ENCODE results near the gene EPHB1.

EPHB1 gene

DNA sequence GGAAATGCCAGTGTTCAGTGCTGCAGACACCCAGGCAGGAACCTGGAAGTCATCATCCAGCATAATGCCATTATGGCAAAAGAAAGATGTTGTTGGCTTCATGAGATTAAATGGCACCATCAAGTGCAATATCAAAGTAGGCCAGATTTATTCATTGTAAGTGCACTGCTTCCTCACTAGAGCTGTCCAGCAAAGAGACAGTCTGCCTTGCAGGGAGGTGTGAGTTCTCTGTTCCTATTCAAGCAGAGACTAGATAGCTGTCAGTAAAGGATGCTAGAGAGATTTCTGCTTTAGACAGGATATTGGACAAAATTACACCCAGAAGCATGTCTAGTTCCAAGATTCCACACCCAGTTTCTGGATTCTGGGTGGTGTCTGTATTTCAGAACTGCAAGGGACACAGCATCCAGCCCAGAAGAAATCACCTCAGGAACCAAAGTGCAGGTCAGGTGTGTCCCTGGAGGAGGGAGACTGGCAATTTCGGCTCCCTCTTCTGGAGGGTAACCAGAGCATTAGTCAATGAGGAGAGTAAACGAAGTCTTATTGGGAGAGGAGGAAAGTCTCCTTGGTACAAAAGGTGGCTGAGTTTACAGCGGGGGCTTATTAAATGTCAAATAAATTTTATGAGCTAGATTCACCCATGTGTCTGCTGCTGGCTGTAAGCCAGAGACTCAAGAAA, 377.3 kb downstream of the EPHB1 start:
- DNase-seq = no peak

DNA sequence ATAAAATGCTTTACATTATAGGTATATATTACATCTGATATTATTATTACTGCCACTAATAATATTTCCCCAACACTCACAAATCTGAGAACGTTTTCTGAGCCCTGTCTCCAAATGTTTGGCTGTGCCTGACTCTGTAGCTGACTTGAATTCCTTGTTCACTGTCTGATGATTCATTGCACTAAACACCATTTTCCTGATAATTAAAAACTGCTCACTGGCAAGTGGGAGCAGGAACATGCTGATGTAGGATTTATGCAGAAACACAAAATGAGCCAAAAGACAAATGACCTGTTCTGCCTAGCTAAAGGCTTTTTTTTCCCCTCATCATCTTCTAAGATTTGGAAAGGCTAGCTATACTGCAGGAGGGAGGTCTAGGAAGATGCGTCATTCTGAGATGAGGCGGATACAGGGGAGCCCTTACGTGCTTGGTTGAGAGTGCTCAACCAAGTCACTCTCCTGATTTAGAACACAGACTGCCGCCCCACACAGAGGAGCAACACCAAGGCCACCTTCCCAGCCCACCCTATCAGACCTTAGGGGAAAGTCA, 380.7 kb downstream of the EPHB1 start:
- DNase-seq = no peak

DNA sequence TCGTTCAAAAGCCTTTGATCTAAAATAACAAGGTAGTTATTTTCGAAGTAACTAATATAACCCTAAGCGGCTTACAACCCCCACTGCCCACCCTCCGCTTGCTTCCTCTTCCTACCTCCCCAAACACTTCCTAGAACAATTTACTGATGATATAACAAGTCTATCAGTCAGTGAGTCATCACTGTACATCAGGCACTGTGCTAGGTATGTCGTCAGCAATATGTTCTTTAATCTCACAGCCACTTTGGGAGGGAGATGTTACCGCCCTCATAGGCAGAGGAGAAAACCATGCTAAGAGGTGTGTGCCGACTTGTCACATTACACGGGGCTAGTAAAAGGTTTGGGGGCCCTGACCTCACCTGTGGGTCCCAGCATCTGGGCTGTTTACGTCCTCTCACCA, 381.8 kb downstream of the EPHB1 start:
- DNase-seq = no peak

DNA sequence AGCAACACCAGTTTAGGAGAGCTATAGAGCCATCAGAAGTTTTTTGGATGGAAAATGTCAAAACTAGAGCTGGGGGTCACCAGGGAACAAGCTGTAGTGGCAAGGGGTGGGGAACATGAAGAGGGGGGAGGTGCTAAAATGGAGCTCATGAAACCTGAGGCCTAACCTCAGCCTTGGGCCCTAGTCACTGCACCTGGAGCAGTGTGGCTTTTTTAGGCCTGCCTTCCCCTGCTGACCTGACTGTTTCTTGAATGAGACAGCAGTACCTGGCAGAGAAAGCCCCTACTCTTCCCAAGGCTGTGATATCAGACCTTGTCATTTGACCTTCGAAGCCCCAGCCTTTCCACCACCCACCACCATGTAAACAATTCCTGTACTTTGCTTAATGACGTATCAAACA, 383.5 kb downstream of the EPHB1 start:
- no peak for DNase-seq

DNA sequence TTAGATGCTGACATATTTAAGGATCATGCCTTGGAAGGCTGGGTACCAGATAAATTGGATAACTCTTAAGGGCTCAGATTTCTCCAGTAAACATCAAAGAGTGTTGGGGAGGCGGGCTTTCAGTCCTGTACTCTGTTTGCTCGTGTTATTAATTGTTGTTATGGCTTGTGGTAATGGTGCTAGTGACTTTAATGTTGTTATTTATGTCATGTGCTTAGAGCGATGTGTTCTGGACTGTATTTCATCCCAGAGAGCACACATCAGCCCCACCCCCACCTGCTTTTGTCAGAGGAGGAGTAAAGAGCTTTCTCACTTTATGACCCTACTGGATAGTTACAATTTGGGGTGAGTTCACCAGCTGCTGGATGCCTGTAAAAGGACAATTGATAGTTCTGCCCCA, 386.3 kb downstream of the EPHB1 start:
- DNase-seq = no peak

DNA sequence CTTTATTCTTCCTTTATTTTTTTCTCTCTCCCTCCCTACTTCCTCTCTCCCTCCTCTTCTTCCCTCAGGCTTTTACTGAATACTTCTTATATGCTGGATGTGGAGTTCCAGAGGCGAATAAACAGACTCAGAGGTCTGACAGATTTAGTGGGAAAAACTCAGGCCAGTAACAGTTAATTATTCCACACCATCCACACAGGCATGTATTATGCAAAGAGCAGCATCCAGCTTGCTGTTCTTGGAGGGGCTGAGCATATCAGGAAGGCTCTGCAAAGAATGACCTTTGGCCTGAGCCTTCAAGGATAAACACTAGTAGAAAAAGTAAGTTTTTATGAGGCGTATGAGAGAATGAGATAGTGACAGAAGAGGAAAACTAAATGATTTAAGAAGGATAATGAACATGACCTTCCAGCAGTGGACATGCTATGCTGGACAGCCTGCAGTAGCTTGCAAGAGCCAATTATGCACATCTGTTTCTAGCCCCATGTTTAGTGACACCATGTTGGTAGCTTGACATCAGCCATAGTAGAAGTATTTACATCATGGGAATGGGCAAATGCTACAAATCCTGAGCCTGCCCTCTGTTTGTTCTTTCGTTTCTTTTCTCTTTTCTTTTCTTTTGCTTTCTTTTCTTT, 387.4 kb downstream of the EPHB1 start:
- no peak for DNase-seq

DNA sequence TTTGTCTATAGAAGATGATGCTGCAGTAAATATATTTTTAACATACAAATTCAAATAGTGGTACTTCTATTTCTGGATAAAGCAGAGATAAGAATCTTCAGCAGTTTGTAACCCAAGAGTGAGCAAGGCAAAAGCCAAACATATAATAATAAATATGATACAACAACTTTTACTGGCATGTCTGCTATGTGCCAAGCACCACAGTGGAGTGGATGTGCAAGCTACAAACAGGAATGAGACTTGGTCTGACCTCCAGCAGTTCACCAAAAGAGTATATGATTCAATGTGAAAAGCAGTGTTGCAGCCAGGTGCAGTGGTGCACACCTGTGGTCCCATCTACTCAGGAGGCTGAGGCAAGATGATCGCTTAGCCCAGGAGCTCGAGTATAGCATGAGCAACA, 395.6 kb downstream of the EPHB1 start:
- DNase-seq = no peak

DNA sequence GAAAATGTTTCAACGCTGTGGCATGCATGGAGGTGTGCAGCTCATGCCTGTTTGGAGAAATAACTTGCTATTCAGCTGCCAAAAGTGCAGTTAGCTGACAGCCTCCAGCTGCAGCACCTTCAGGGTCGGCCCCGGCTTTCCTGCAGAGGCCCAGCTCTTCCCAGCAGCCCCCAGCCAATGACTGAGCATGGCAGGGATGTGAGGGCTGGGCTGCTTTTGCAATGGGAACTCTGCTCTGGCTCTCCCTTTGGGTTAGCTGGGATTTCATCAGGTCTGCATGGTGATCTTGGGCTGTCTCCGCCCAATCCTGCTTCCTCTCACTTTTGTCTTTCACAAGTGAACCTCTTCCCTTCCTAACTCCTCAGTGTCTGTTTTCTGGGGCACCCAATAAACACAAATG, 396.6 kb downstream of the EPHB1 start:
- no peak for DNase-seq

DNA sequence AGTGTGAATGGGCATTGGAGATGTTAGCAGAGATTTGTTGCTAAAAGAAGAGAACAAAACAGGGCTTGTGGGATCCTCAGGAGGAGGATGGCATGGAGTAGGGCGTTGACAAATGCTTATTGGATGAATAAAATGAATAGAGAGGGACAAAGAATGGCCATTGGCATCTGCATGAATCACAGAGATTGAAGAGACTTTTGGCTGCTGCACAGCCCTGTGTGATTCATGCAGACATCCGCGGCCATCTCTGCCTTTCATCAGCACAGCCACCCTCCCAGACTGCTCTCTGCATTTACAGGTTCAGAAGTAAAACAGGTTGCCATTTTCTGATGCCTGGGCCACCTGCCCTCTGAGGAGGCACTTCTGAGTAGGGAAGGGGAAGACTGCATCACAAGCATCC, 397.9 kb downstream of the EPHB1 start:
- DNase-seq = no peak

DNA sequence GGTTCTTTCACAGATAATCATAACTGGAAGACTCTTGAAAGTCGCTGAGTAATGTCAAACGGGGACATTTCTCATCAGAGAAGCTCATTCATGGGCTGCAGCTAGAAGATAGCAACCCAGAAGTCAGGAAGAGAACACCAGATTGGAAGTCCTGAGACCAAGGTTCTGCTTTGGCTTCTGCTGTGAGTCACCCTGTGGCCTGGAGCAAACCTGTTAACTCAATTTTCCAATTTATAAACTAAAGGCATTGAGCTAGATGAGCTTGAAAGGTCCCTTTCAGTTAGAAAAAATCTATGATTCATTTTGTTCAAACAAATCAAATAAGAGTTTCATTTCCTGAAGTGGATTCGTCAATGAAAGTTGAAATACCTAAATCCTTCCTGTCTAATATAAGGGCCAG, 402.2 kb downstream of the EPHB1 start:
- no peak for DNase-seq

DNA sequence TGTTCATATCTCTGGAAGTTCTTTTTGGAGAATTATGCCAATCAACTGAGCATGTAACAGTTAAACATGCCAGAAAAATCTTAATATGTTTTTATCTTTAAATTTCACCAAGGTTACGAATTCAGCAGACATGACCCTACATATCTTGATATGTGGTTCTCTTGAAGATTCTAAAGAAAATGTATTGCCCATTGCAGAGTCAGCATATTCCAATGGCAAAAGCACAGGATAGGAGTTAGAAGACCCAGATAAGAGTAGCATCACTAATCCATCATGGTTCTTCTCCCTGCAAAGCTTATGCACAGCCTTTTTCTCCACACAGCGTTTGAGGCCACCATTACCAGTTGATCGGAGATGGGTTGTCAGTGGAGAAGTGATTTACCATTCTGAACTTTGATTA, 402.8 kb downstream of the EPHB1 start:
- DNase-seq = no peak

DNA sequence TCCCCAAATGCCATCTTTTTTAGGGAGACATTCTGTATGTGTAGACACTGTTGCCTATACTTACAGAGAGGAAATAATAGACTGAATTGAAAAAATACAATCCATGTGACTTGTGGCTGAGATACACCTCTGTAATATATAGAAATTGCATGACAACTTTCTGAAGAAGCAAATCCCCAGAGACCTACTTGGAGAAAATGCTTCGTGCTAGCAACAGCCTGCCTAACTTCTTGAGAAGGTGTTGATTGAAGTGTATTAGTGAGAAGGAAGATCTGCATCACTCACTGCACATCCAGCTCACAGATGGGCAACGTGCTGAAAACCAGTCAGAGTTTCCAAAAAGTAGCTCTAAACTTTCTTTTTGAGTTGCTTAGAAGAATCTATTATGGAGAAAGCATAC, 404.1 kb downstream of the EPHB1 start:
- DNase-seq = no peak

DNA sequence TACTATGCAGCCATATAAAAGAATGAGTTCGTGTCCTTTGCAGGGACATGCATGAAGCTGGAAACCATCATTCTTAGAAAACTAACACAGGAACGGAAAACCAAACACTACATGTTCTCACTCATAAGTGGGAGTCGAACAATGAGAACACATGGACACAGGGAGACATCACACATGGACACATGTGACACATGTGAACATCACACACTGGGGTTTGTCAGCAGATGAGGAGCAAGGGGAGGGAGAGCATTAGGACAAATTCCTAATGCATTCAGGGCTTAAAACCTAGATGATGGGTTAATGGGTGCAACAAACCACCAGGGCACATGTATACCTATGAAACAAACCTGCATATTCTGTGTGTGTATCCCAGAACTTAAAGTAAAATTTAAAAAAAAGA, 408.0 kb downstream of the EPHB1 start:
- no peak for DNase-seq

DNA sequence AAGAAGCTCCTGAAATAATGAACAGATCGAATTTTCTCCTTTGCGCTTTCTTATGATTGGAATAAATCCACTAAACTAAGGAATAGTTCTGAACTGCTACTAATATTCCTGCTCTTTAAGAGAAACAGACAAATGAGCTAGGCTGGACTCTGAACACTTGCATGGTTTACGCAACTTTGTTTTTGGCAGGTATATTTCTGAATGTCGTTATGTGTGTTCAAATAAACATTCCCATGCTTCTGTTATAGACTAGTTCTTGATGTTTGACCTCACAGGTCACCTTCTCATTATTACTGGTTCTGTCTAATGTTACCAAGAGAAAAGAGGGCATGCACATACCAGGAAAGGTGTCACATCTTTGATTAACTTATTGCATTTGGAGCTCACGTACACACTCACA, 418.2 kb downstream of the EPHB1 start:
- no peak for DNase-seq

DNA sequence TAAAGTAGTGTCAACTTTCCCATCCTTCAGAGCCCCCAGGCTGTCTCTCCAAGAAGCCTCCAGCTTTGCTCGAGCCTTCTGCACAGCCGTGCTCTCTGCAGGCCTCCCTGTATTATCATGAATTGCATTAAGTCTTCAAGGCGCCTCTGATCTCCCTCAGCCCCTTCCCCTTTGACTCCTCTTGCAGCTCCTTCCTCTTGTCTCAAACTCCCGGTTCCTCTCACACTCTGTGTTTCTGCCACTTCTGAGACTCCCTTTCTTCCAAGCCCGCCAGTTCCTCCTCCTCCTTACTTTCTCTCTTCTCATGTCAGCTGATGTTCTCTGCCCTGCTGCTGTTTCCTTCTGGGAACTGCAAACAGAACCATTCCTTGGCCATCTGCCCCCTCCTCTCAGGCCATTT, 418.8 kb downstream of the EPHB1 start:
- no peak for DNase-seq

DNA sequence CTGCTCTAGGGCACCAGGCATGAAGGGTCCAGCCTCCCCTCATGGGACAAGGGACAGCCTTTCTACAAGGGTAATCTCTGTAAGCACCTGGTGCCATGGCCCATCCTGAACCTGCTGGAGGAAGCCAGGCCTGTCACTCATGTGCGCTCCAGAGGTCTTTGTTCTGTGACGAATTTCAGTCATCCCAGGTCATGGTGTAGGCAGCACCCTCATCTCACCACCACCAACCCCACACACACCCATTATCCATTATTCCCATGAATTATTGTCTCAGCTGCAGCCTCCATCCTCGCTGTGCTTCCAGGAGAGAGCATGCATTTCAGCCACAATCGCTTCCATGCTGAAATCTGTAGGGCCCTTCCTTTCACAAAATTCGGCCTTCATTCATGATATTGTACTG, 419.3 kb downstream of the EPHB1 start:
- DNase-seq = no peak

DNA sequence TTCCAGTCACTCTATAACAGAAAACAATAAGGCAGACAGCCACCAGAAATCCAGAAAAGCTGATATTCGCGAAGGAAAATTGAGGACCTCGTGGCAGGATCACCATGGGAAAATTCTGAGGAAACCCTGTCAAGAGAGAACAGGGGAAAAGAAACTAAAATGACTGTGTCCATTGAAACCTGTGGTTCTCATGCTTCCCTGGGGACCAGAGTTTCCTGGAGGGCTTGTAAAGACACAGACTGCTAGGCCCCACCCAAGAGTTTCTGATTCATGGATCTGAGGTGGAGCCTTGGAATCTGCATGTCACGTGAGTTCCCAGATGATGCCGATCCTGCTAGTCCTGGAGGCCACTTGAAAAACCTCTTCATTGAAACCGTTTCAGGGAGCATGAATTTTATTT, 420.5 kb downstream of the EPHB1 start:
- DNase-seq = no peak

DNA sequence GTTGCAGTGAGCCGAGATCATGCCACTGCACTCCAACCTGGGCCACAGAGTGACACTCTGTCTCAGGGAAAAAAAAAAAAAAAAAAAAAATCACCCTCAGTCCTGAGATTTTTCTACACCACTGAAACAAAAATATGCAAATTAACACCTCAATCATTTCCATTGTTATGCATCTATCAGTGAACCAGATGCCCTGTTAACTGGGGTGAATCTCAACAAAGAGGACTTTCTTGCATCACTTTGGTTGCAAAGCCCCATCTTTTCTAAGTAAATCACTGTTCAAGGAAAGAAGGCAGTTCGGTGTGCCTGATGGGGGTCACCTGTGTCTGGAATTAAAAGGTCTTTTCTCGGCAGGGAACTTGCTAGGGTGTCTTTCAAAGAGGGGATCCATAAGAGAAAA, 421.6 kb downstream of the EPHB1 start:
- DNase-seq = no peak

DNA sequence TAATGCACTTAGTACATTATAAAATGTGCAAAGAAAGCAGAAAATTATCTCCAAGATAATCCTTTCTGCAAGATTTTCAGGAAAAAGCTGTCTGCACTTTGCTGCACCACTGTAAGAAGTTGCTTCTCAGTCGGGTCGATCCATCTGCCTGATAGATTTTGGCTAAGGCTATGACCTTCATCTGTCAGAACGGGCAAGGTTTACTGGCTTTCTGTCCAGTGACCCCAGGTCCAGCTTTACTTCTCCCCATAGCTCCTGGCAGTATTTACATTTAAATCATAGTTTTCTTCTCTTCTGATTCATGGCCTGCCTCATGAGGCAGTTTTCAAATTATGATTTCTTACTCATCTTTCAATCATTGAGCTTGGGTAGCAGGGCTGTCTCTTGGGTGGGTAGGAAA, 422.7 kb downstream of the EPHB1 start:
- DNase-seq = no peak

DNA sequence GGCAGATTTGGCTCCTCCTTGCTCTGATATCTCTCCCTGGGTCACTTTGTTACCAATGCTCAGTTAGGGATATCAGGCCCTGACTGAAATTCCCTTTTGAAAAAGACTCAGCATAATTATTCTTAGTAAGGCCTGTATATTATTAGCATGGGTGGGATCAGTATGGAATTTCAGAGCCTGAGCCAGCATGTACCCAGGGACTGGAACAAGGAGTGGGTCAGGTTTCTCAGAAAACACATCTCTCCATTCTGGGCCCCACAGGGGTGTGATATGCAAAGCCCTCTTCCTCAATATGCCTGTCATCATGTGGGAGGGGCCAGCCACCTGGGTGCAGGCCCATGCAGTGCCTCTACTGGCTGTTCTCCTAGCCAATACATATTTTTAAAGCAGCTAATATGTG, 423.2 kb downstream of the EPHB1 start:
- no peak for DNase-seq

DNA sequence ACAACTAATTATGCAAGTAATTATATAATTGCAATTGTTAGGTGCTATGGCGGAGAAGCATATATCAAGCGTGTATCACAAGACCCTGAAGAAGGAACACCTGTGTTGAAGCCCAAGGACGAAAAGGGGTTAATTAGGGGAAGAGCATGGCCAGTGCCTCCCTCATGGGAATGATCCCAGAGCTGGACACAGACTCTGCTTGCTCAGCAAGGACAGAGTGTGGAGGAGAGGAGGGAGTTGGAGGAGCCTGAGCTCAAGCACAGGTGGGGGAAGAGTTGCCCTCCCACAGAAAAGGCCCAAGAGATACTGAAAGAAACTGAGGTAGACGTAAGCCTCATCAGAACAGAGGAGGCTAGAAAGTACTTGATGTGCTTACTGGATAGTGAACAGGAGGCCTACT, 423.7 kb downstream of the EPHB1 start:
- no peak for DNase-seq

DNA sequence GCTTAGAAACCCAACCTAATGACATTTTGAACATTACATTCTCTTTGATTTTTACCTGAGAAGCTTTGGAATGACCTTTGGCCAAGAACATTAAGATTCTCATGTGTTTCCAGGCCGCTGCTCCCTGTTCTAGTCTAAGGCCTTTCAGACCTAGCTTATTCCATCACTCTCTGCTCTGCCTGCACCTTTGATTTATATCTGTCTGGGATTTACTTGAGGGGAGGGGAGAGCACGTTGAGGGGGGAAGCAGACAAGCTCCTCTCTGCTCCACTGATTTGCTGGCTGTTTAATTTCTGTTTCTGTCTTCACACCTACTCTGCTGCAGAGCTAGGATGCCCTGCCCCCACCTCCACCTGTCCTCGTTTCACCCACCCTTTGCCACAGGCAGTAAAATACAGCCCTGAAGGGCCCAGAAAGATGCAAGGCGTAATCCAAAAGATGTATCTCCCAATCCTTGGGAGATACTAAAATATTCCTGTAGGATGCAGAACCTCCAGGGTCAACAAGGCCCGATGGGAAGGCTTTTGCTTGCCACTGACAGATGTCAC, 429.8 kb downstream of the EPHB1 start:
- DNase-seq = no peak

DNA sequence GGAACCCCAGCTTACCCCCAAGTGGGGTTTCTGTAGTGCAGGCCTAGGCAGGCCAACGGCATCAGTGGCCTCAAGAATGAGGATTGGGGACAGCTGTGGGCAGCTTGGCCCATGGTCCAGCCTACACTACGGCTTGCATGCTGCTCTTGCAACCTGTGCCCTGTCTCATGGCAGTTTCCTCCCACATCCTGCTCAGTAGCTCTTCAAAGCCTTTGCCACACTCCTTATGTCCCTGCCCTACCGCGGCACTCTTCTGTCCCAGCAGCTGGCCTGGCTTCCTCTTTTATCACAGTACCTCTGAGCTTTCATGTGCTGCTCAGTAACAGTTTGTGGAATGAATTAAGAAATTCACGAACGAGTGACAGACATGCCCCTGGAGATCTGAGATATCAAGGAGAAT, 431.0 kb downstream of the EPHB1 start:
- DNase-seq = no peak

DNA sequence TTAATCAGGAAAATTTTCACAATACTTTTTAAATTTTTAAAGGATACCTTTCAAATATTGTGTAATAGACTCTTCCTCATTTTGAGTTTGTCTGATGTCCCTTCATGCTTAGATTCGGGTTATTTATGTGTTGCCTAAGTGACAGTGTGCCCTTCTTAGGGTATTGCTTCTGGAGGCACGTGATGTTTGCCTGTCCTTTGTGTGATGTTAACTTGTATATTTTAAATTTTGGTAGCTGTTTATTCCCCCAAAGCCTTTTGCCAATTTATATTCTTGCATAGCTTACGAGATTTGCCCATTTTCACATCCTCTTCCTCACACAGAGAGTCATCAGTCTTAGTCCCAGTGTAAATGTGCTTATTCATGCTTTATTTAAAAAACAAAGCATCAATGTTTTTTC, 433.1 kb downstream of the EPHB1 start:
- no peak for DNase-seq

DNA sequence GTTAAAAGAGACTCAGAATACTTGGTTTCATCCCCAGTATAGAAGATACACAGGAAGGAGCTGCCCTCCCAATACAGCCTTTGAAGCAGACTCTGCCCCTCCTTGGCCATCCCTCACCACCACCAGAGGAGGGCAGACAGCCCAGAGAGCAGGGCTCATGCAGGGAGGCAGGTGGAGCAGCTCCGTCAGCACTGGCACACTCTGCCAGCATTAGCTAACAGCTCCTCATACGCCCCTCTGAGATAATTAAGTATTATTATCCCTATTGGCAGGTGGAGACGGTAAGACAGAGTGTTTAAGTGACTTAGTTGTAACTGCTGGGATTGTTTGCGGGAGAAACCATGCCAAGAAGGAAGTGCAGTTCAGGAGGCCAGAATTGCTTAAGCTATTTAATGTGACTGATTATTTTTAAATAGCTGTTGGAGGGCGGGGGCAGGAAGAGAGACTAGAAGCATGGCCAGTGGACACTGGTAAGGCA, 434.0 kb downstream of the EPHB1 start:
- DNase-seq = no peak
